OCI-LY7 (cell line): ENCODE results near the gene ARL15. TPM values are rescaled to one million over a fixed set of nuclear protein-coding genes. Genes with fewer than 3 reads are reported as not detected.

Experiments
- BruUV-seq: library from RNA; stranded (reverse); fragments of 400-500 nt; replicated peaks from 2 replicates; lab custom pipeline; 2021; lab: Mats Ljungman, UMichigan
- CTCF ChIA-PET: fragments of 300-600 bp; sonication (Branson Sonifier 250); formaldehyde crosslinking; loops from one replicate; lab custom pipeline; 2022; ENCODE audit warnings: antibody characterized with exemption; ENCODE audit not compliant: unreplicated experiment; lab: Charles Lee
- POLR2A ChIA-PET: fragments of 300-600 bp; sonication (Branson Sonifier 250); formaldehyde crosslinking; loops from one replicate; lab custom pipeline; 2022; ENCODE audit warnings: antibody characterized with exemption; lab: Charles Lee
- DNase-seq: peaks from one replicate; pipeline ENCODE4 v3.0.0-alpha.2; 2015; ENCODE audit warnings: low spot score
- H2AFZ ChIP-seq: fragments of 200-600 bp; sonication (generic), shearing (Covaris generic); 2 replicates; pipeline ENCODE4 v1.6.1; 2014; ENCODE audit warnings: mild to moderate bottlenecking, antibody characterized with exemption, low read length, moderate library complexity
- H3K27ac ChIP-seq: fragments of 200-600 bp; sonication (generic); 2 replicates; pipeline ENCODE4 v1.5.1; 2014; ENCODE audit warnings: mixed run types, low read depth, mild to moderate bottlenecking, moderate library complexity, low read length, inconsistent platforms; ENCODE audit not compliant: poor library complexity, severe bottlenecking
- H3K36me3 ChIP-seq: fragments of 200-600 bp; sonication (generic); 2 replicates; pipeline ENCODE4 v1.6.1; 2014; ENCODE audit warnings: mild to moderate bottlenecking, antibody characterized with exemption, low read length, moderate library complexity, mixed read lengths; ENCODE audit not compliant: insufficient read depth
- H3K4me1 ChIP-seq: fragments of 200-600 bp; sonication (generic); 2 replicates; pipeline ENCODE4 v1.5.1; 2014; ENCODE audit warnings: mild to moderate bottlenecking, low read length; ENCODE audit not compliant: insufficient read depth, poor library complexity, severe bottlenecking
- H3K4me2 ChIP-seq: fragments of 200-600 bp; sonication (generic); 2 replicates; pipeline ENCODE4 v1.6.1; 2014; ENCODE audit warnings: mild to moderate bottlenecking, low read length
- H3K4me3 ChIP-seq: fragments of 200-600 bp; sonication (generic); 2 replicates; pipeline ENCODE4 v1.5.1; 2014; ENCODE audit warnings: mild to moderate bottlenecking, low read depth, low read length; ENCODE audit not compliant: poor library complexity, severe bottlenecking
- H3K79me2 ChIP-seq: fragments of 200-600 bp; sonication (generic); 2 replicates; pipeline ENCODE4 v1.6.1; 2016; ENCODE audit warnings: low read depth, mild to moderate bottlenecking, low read length, moderate library complexity, mixed read lengths; ENCODE audit not compliant: insufficient read depth
- H3K9me2 ChIP-seq: fragments of 200-600 bp; sonication (generic); 2 replicates; pipeline ENCODE4 v1.6.1; 2016; ENCODE audit warnings: mild to moderate bottlenecking, low read length, mixed read lengths; ENCODE audit not compliant: insufficient read depth
- H3K9me3 ChIP-seq: fragments of 200-600 bp; sonication (generic); 2 replicates; pipeline ENCODE4 v1.6.1; 2014; ENCODE audit warnings: mild to moderate bottlenecking, mixed run types, low read length, mixed read lengths
- H4K20me1 ChIP-seq: fragments of 200-600 bp; sonication (generic); 2 replicates; pipeline ENCODE4 v1.6.1; 2014; ENCODE audit warnings: mild to moderate bottlenecking, antibody characterized with exemption, low read length, moderate library complexity, mixed read lengths; ENCODE audit not compliant: insufficient read depth
- EZH2phosphoT487 ChIP-seq: fragments of 200-600 bp; sonication (generic); IDR thresholded peaks from 2 replicates; pipeline ENCODE4 v1.6.1; 2018; ENCODE audit warnings: low read depth, borderline replicate concordance, mild to moderate bottlenecking, mixed run types, antibody characterized with exemption, low read length, moderate library complexity, mixed read lengths
- intact Hi-C: fragments of 100-400 bp; cut with micrococcal nuclease; formaldehyde crosslinking; loops from one replicate; pipeline ENCODE4 v1.10.0; 2022; ENCODE audit not compliant: unreplicated experiment
- total RNA-seq, 2 experiments: library from RNA; depleted of rRNA in 1 of 2; stranded (reverse); fragments of >200 nt in 1 of 2; shearing (Covaris generic) in 1 of 2; gene quantifications; 2 replicates each; pipeline ENCODE4 v1.2.3, GENCODE V29; 2014 to 2022
- TF ChIP-seq, protein P1 (sequence below): fragments of 200-600 bp; sonication (generic); conservative IDR thresholded peaks from 2 replicates; pipeline ENCODE4 v1.5.1; 2014; ENCODE audit warnings: mild to moderate bottlenecking, antibody characterized with exemption, low read length, moderate library complexity, mixed read lengths

Gene ARL15
- total RNA-seq, 2 experiments from 2014 or later, result 18.8 to 24.4 TPM

DNA sequence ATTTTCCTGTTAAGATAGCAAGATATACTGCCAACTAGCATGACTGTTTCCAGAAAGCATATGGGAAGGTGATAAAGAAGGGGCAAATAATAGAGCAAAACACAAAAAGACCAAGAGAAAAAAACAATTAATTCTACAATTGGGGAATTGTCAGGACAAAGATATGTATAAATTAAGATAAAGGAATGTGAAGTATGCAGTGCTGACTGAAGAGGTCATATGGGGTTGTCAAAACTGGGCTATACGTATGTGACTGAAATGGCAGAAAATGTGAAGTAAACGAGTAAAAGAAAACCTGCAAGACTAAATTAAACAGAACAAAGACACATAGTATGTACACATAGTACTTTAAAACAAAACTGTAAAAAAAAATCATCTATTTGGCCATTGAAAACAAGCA, 222.3 kb downstream of the ARL15 start:
- no peaks in the 10 kb centered on the region for H3K9me3 ChIP-seq
- H3K36me3 ChIP-seq, result no peaks in the 10 kb centered on the region
- BruUV-seq, result no TSS peak
- no peak overlapping the region for H3K4me3 ChIP-seq
- H4K20me1 ChIP-seq, result no peaks in the 10 kb centered on the region
- no peaks in the 10 kb centered on the region for H3K4me1 ChIP-seq
- no peak overlapping the region for H2AFZ ChIP-seq
- ChIA-PET POLR2A (interaction anchor here (0.6 kb wide), 2 partner anchors 56 to 101 kb away, joined by 3 to 4 read pairs; no protein-coding TSS in a partner anchor), CTCF (no interaction called here)
- H3K27ac ChIP-seq, result no peak overlapping the region
- no peak overlapping the region for H3K4me2 ChIP-seq
- TF ChIP-seq, protein P1, sequence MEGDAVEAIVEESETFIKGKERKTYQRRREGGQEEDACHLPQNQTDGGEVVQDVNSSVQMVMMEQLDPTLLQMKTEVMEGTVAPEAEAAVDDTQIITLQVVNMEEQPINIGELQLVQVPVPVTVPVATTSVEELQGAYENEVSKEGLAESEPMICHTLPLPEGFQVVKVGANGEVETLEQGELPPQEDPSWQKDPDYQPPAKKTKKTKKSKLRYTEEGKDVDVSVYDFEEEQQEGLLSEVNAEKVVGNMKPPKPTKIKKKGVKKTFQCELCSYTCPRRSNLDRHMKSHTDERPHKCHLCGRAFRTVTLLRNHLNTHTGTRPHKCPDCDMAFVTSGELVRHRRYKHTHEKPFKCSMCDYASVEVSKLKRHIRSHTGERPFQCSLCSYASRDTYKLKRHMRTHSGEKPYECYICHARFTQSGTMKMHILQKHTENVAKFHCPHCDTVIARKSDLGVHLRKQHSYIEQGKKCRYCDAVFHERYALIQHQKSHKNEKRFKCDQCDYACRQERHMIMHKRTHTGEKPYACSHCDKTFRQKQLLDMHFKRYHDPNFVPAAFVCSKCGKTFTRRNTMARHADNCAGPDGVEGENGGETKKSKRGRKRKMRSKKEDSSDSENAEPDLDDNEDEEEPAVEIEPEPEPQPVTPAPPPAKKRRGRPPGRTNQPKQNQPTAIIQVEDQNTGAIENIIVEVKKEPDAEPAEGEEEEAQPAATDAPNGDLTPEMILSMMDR, result no peak
- no peak for TF ChIP-seq EZH2phosphoT487
- intact Hi-C loops, result no loop called here
- H3K79me2 ChIP-seq, result no peaks in the 10 kb centered on the region
- no peaks in the 10 kb centered on the region for H3K9me2 ChIP-seq
- DNase-seq, result no peak

DNA sequence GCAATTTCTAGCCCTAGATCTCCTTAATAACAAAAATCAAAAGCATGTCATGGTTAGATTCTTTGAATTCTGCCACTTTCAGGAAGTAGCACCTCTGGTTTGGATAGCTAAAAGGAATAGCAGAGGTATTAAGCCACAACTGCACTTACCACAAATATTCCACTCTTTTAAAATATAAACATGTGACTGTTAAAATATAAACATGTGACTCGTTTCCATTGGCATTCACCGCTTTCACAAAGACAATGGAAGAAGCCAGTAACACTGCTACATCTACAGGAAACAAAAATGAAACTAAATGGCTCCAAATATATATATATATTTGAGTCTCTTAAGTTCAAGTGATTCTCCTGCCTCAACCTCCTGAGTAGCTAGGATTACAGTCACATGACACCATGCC, 222.9 kb downstream of the ARL15 start:
- H3K36me3 ChIP-seq, result no peaks in the 10 kb centered on the region; the same call in 1 of the 2 replicates
- H3K4me3 ChIP-seq, result no peak overlapping the region
- H2AFZ ChIP-seq, result no peak overlapping the region
- no peaks in the 10 kb centered on the region; the same call in 1 of the 2 replicates for H3K9me3 ChIP-seq
- CTCF ChIA-PET, result no interaction called here
- POLR2A ChIA-PET, result no interaction called here
- no peak overlapping the region for H3K27ac ChIP-seq
- no peaks in the 10 kb centered on the region for H3K4me1 ChIP-seq
- H4K20me1 ChIP-seq, result no peaks in the 10 kb centered on the region
- H3K79me2 ChIP-seq, result no peaks in the 10 kb centered on the region
- H3K9me2 ChIP-seq, result no peaks in the 10 kb centered on the region
- intact Hi-C loops, result no loop called here
- TF ChIP-seq EZH2phosphoT487, result no peak
- TF ChIP-seq, protein P1, result no peak
- no peak overlapping the region for H3K4me2 ChIP-seq
- DNase-seq, result no peak
- no TSS peak for BruUV-seq

DNA sequence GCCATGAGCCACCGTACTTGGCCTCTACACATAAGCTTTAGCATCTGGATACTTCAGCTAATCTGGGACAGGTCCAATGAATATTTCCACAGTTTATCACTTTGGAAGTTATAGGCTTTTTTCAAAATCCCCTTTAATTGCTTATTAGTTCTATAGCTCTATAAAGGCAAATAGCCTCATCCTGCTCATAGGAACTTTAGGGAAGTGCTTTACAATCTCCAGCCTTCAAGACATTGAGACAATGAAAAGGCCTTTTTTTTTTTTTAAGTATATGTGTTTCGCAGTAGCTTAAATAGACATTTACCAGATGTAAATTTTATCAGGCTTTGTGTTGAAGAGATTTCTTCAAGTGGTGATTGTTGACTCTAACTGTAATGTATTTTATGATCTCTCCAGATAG, 224.2 kb downstream of the ARL15 start:
- CTCF ChIA-PET, result interaction anchor here (0.6 kb wide), 1 partner anchor 976 kb away, joined by 3 read pairs; no protein-coding TSS in a partner anchor
- no TSS peak for BruUV-seq

More for the DNA sequence above, 224.2 kb downstream of the ARL15 start:
- POLR2A ChIA-PET, result interaction anchor here (0.7 kb wide), 1 partner anchor 1285 kb away, joined by 3 read pairs; no protein-coding TSS in a partner anchor
- Histone ChIP-seq H3K27ac (no peak overlapping the region), H3K79me2 (no peaks in the 10 kb centered on the region), H3K9me2 (no peaks in the 10 kb centered on the region), H4K20me1 (no peaks in the 10 kb centered on the region), H3K4me2 (no peak overlapping the region), H3K4me1 (no peaks in the 10 kb centered on the region), H2AFZ (no peak overlapping the region), H3K9me3 (peaks cover under 1% of the 10 kb centered on the region; the same call in 1 of the 2 replicates), H3K4me3 (no peak overlapping the region), H3K36me3 (no peaks in the 10 kb centered on the region; the same call in 1 of the 2 replicates)
- TF ChIP-seq, protein P1, result no peak
- TF ChIP-seq EZH2phosphoT487, result no peak
- no peak for DNase-seq
- intact Hi-C loops, result no loop called here
